ENCODE measurements around the gene SLC27A3.

The SLC27A3 gene

DNA sequence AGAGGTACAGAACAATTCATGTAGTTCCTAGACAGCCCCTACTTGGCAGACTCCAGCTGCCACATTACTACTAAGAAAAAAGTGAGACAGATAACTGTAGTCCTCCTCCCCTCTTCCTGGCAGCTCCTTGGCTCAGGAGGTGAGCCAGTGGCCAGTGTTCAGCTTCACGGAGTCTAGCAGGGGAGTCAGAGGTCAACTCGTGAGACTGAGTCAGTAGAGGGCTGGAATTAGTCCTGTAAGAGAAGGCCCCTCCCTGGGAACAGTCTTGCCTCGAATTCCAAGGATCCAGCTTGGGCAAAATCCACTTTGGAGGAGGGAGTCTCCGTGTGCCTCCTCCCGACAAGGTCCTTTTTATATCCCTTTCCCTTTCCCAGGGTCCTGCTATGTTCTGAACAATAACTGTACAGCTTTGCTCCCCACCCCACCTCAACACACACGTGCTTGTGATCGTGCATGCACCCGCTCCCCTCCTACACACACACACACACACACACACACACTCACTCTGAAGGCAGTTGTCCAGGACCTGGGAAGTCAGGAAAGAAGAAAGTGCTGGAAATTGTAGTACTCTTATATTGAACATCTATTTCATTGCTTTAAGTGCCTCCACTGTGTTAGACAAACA is 22.5 kb upstream of the SLC27A3 start:
- H3K14ac ChIP-seq (ENCODE audit: low read length), result no peak overlapping the region
- no peak overlapping the region for H2BK120ac ChIP-seq (ENCODE audit: low read depth, low read length)
- H4K8ac ChIP-seq (ENCODE audit: low read depth, low read length), result no peak overlapping the region
- no peak overlapping the region for H3K23ac ChIP-seq (ENCODE audit: low read depth, low read length, poor library complexity)
- no peak for DNase-seq (ENCODE audit: low spot score)
- no peak overlapping the region for H4K91ac ChIP-seq (ENCODE audit: low read depth, low read length, poor library complexity)
- H3K9ac ChIP-seq (ENCODE audit: low read depth, low read length, poor library complexity), result no peak overlapping the region
- peaks cover 0 to 10% of the 10 kb centered on the region in 2 donors for H3K4me1 ChIP-seq (ENCODE audit: control insufficient read depth in 2 of 2, insufficient read depth in 1 of 2, low read depth in 1 of 2, low read length in 2 of 2)
- no peak overlapping the region for H2BK15ac ChIP-seq (ENCODE audit: low read length)
- no peak overlapping the region for H2BK5ac ChIP-seq (ENCODE audit: low read length)
- no peaks in the 10 kb centered on the region for H3K79me1 ChIP-seq (ENCODE audit: low read depth, low read length)
- H3K27ac ChIP-seq (replicated peaks; ENCODE audit: low read length), result no peak overlapping the region
- H2AK5ac ChIP-seq (ENCODE audit: low read depth, low read length), result no peak overlapping the region
- no peak overlapping the region for H2BK12ac ChIP-seq (ENCODE audit: low read length)
- H3K9me3 ChIP-seq (replicated peaks in 1 of 2; ENCODE audit: control insufficient read depth in 2 of 2, insufficient read depth in 1 of 2, low read depth in 1 of 2, low read length in 2 of 2), result no peaks in the 10 kb centered on the region
- no CpG with 5 or more reads among the region's 8 CpGs for WGBS, 2 donors (ENCODE audit: extremely low coverage in 2 of 2, insufficient read length in 2 of 2, insufficient replicate concordance in 1 of 2)
- no peak overlapping the region for H2AFZ ChIP-seq (ENCODE audit: low read length)
- H3K4me2 ChIP-seq (ENCODE audit: insufficient read depth, low read length, poor library complexity, severe bottlenecking), result no peak overlapping the region
- no peak overlapping the region for H3K4ac ChIP-seq (ENCODE audit: low read length)
- H3K4me3 ChIP-seq (ENCODE audit: low read length in 2 of 2), result no peak overlapping the region
- no peaks in the 10 kb centered on the region for H3K27me3 ChIP-seq (ENCODE audit: control insufficient read depth in 3 of 3, insufficient read depth in 3 of 3, low read depth in 1 of 3, low read length in 3 of 3)
- H3K36me3 ChIP-seq (replicated peaks in 1 of 2; ENCODE audit: control insufficient read depth in 2 of 2, insufficient read depth in 2 of 2, low read length in 2 of 2), result peaks cover 27 to 99% of the 10 kb centered on the region in 2 donors
- H3K18ac ChIP-seq (ENCODE audit: low read length), result no peak overlapping the region

- no peak overlapping the region for H3K23ac ChIP-seq (ENCODE audit: low read depth, low read length, poor library complexity)
- no peaks in the 10 kb centered on the region for H3K9me3 ChIP-seq (replicated peaks in 1 of 2; ENCODE audit: control insufficient read depth in 2 of 2, insufficient read depth in 1 of 2, low read depth in 1 of 2, low read length in 2 of 2)
- no peak overlapping the region for H2AFZ ChIP-seq (ENCODE audit: low read length)
- no peak overlapping the region for H2BK120ac ChIP-seq (ENCODE audit: low read depth, low read length)
- H3K27ac ChIP-seq (replicated peaks; ENCODE audit: low read length), result no peak overlapping the region
- no peak overlapping the region for H3K14ac ChIP-seq (ENCODE audit: low read length)
- no peak overlapping the region for H4K91ac ChIP-seq (ENCODE audit: low read depth, low read length, poor library complexity)
- no peaks in the 10 kb centered on the region for H3K79me1 ChIP-seq (ENCODE audit: low read depth, low read length)
- no peak overlapping the region for H2BK5ac ChIP-seq (ENCODE audit: low read length)
- H4K8ac ChIP-seq (ENCODE audit: low read depth, low read length), result no peak overlapping the region
- H2BK12ac ChIP-seq (ENCODE audit: low read length), result no peak overlapping the region
- H3K4me3 ChIP-seq (ENCODE audit: low read length in 2 of 2), result no peak overlapping the region
- no peak overlapping the region for H3K4ac ChIP-seq (ENCODE audit: low read length)
- H3K18ac ChIP-seq (ENCODE audit: low read length), result no peak overlapping the region
- WGBS, 2 donors (ENCODE audit: extremely low coverage in 2 of 2, insufficient read length in 2 of 2, insufficient replicate concordance in 1 of 2), result no CpG with 5 or more reads among the region's 2 CpGs
- no peak overlapping the region for H3K9ac ChIP-seq (ENCODE audit: low read depth, low read length, poor library complexity)
- no peak overlapping the region for H2AK5ac ChIP-seq (ENCODE audit: low read depth, low read length)
- H3K36me3 ChIP-seq (replicated peaks in 1 of 2; ENCODE audit: control insufficient read depth in 2 of 2, insufficient read depth in 2 of 2, low read length in 2 of 2), result peaks cover 31 to 99% of the 10 kb centered on the region in 2 donors
- peaks cover 0 to 14% of the 10 kb centered on the region in 2 donors for H3K4me1 ChIP-seq (ENCODE audit: control insufficient read depth in 2 of 2, insufficient read depth in 1 of 2, low read depth in 1 of 2, low read length in 2 of 2)
- no peaks in the 10 kb centered on the region for H3K27me3 ChIP-seq (ENCODE audit: control insufficient read depth in 3 of 3, insufficient read depth in 3 of 3, low read depth in 1 of 3, low read length in 3 of 3)
- H2BK15ac ChIP-seq (ENCODE audit: low read length), result no peak overlapping the region
- H3K4me2 ChIP-seq (ENCODE audit: insufficient read depth, low read length, poor library complexity, severe bottlenecking), result no peak overlapping the region
- no peak for DNase-seq (ENCODE audit: low spot score)
Measured at GRCh38 chr1:153754266-153754665, 20.9 kb upstream of the SLC27A3 start.

- no CpG with 5 or more reads among the region's 4 CpGs for WGBS, 2 donors (ENCODE audit: extremely low coverage in 2 of 2, insufficient read length in 2 of 2, insufficient replicate concordance in 1 of 2)
- H2BK5ac ChIP-seq (ENCODE audit: low read length), result no peak overlapping the region
- H3K9ac ChIP-seq (ENCODE audit: low read depth, low read length, poor library complexity), result no peak overlapping the region
- no peak for DNase-seq (ENCODE audit: low spot score)
- H2AK5ac ChIP-seq (ENCODE audit: low read depth, low read length), result no peak overlapping the region
- H2BK12ac ChIP-seq (ENCODE audit: low read length), result no peak overlapping the region
- no peak overlapping the region for H2AFZ ChIP-seq (ENCODE audit: low read length)
- no peak overlapping the region for H3K4ac ChIP-seq (ENCODE audit: low read length)
- H4K91ac ChIP-seq (ENCODE audit: low read depth, low read length, poor library complexity), result no peak overlapping the region
- no peak overlapping the region for H4K8ac ChIP-seq (ENCODE audit: low read depth, low read length)
- H2BK120ac ChIP-seq (ENCODE audit: low read depth, low read length), result no peak overlapping the region
- peaks cover 40 to 98% of the 10 kb centered on the region in 2 donors for H3K36me3 ChIP-seq (replicated peaks in 1 of 2; ENCODE audit: control insufficient read depth in 2 of 2, insufficient read depth in 2 of 2, low read length in 2 of 2)
- no peak overlapping the region for H3K14ac ChIP-seq (ENCODE audit: low read length)
- no peak overlapping the region for H3K18ac ChIP-seq (ENCODE audit: low read length)
- H3K9me3 ChIP-seq (replicated peaks in 1 of 2; ENCODE audit: control insufficient read depth in 2 of 2, insufficient read depth in 1 of 2, low read depth in 1 of 2, low read length in 2 of 2), result no peaks in the 10 kb centered on the region
- H3K4me3 ChIP-seq (ENCODE audit: low read length in 2 of 2), result no peak overlapping the region
- H3K4me1 ChIP-seq (ENCODE audit: control insufficient read depth in 2 of 2, insufficient read depth in 1 of 2, low read depth in 1 of 2, low read length in 2 of 2), result peaks cover 0 to 7% of the 10 kb centered on the region in 2 donors
- no peak overlapping the region for H2BK15ac ChIP-seq (ENCODE audit: low read length)
- no peak overlapping the region for H3K4me2 ChIP-seq (ENCODE audit: insufficient read depth, low read length, poor library complexity, severe bottlenecking)
- no peak overlapping the region for H3K27ac ChIP-seq (replicated peaks; ENCODE audit: low read length)
- H3K23ac ChIP-seq (ENCODE audit: low read depth, low read length, poor library complexity), result no peak overlapping the region
- no peaks in the 10 kb centered on the region for H3K27me3 ChIP-seq (ENCODE audit: control insufficient read depth in 3 of 3, insufficient read depth in 3 of 3, low read depth in 1 of 3, low read length in 3 of 3)
- H3K79me1 ChIP-seq (ENCODE audit: low read depth, low read length), result no peaks in the 10 kb centered on the region
Measured at GRCh38 chr1:153760440-153760839, 14.8 kb upstream of the SLC27A3 start.

DNA sequence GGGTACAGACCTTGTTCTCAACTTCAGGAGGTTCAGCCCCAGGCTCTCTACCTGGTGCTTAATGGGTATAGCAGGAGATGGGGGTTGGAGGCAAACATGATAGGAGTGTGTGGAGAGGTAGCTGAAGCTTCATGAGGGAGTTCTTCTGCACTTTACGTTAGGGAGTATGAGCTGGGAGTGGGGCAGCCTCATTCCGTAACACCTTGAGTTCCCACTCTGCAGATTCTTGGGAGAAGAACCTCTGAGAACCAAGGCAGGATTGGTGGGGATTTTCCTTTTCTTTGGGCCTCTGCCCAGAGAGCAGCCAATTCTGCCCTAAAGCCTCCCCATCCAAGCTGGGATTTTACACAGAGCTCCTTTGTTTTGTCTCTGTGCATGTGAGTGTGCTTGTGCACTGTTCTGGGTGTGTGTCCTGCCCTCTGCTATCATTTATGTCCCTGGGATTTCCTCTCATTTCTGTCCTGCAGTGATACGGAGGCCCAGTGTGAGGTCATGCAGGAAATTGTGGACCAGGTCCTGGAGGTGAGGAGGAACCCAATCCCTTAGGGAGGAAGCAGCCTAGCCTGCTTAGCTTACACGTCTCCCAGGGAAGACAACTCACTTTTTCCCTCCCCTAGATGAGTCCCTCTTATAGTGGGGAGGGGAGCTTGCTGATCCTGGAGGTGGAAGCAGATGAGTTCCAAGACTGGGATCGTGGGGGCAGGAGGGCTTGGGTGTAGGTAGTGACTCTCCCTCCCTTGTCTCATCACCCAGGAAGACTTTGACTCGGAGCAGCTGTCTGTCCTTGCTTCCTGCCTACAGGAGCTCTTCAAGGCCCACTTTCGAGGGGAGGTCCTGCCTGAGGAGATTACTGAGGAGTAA is 11.6 kb upstream of the SLC27A3 start:
- Histone ChIP-seq H3K36me3 (replicated peaks in 1 of 2; ENCODE audit: control insufficient read depth in 2 of 2, insufficient read depth in 2 of 2, low read length in 2 of 2) (peaks cover 39 to 98% of the 10 kb centered on the region in 2 donors), H3K23ac (ENCODE audit: low read depth, low read length, poor library complexity) (no peak overlapping the region)

More for the DNA sequence above, 11.6 kb upstream of the SLC27A3 start:
- no peak overlapping the region for H3K14ac ChIP-seq (ENCODE audit: low read length)
- no peak overlapping the region for H3K18ac ChIP-seq (ENCODE audit: low read length)
- no peaks in the 10 kb centered on the region for H3K4me1 ChIP-seq (ENCODE audit: control insufficient read depth in 2 of 2, insufficient read depth in 1 of 2, low read depth in 1 of 2, low read length in 2 of 2)
- H3K79me1 ChIP-seq (ENCODE audit: low read depth, low read length), result no peaks in the 10 kb centered on the region
- no peak overlapping the region for H2BK12ac ChIP-seq (ENCODE audit: low read length)
- no peaks in the 10 kb centered on the region for H3K27me3 ChIP-seq (ENCODE audit: control insufficient read depth in 3 of 3, insufficient read depth in 3 of 3, low read depth in 1 of 3, low read length in 3 of 3)
- no peak overlapping the region for H3K9ac ChIP-seq (ENCODE audit: low read depth, low read length, poor library complexity)
- no CpG with 5 or more reads among the region's 7 CpGs for WGBS, 2 donors (ENCODE audit: extremely low coverage in 2 of 2, insufficient read length in 2 of 2, insufficient replicate concordance in 1 of 2)
- no peak overlapping the region for H4K8ac ChIP-seq (ENCODE audit: low read depth, low read length)
- H2BK15ac ChIP-seq (ENCODE audit: low read length), result no peak overlapping the region
- no peak overlapping the region for H4K91ac ChIP-seq (ENCODE audit: low read depth, low read length, poor library complexity)
- no peak overlapping the region for H2BK120ac ChIP-seq (ENCODE audit: low read depth, low read length)
- H2AFZ ChIP-seq (ENCODE audit: low read length), result no peak overlapping the region
- no peak overlapping the region for H3K4me3 ChIP-seq (ENCODE audit: low read length in 2 of 2)
- H3K4me2 ChIP-seq (ENCODE audit: insufficient read depth, low read length, poor library complexity, severe bottlenecking), result no peak overlapping the region
- no peak for DNase-seq (ENCODE audit: low spot score)
- no peak overlapping the region for H2AK5ac ChIP-seq (ENCODE audit: low read depth, low read length)
- no peak overlapping the region for H3K4ac ChIP-seq (ENCODE audit: low read length)
- H3K9me3 ChIP-seq (replicated peaks in 1 of 2; ENCODE audit: control insufficient read depth in 2 of 2, insufficient read depth in 1 of 2, low read depth in 1 of 2, low read length in 2 of 2), result no peaks in the 10 kb centered on the region
- no peak overlapping the region for H2BK5ac ChIP-seq (ENCODE audit: low read length)
- no peak overlapping the region for H3K27ac ChIP-seq (replicated peaks; ENCODE audit: low read length)
